Peyer's patch (tissue), 4 donors: ENCODE data around the gene KCNQ2. TPM values are rescaled to one million over a fixed set of nuclear protein-coding genes. Genes with fewer than 3 reads are reported as not detected.

Source experiments
- DNase-seq, 3 donors: peaks; one replicate each; pipeline ENCODE4 v3.0.0-alpha.2; 2017 to 2019
- H3K27ac ChIP-seq, 4 donors: fragments of 200-600 bp; sonication (generic); one replicate each; pipeline ENCODE4 v1.5.1; 2016 to 2019
- H3K27me3 ChIP-seq, 2 donors: fragments of 200-600 bp; sonication (generic); one replicate each; pipeline ENCODE4 v1.5.1; 2019
- H3K36me3 ChIP-seq, 3 donors: fragments of 200-600 bp; sonication (generic); one replicate each; pipeline ENCODE4 v1.5.1; 2016 to 2019
- H3K4me1 ChIP-seq, 4 donors: fragments of 200-600 bp; sonication (generic); one replicate each; pipeline ENCODE4 v1.5.1; 2016 to 2019
- H3K4me3 ChIP-seq, 4 donors: fragments of 200-600 bp; sonication (generic); 1 replicate in 3 of 4; 2 replicates in 1 of 4; pipeline ENCODE4 v1.5.1; 2016 to 2019; ENCODE audit warnings: mild to moderate bottlenecking in 1 of 4
- H3K9me3 ChIP-seq, 4 donors: fragments of 200-600 bp; sonication (generic); one replicate each; pipeline ENCODE4 v1.5.1; 2016 to 2019; ENCODE audit warnings: mild to moderate bottlenecking in 1 of 4
- POLR2A ChIP-seq, 2 donors: fragments of 450-650 bp; IDR thresholded peaks; one replicate each; pipeline ENCODE4 v1.5.1; 2017; ENCODE audit warnings: antibody characterized with exemption in 2 of 2, mild to moderate bottlenecking in 2 of 2, moderate library complexity in 2 of 2
- total RNA-seq, 4 donors: library from RNA; depleted of rRNA; stranded (reverse); fragments of >200 nt; gene quantifications; one replicate each; pipeline ENCODE4 v1.1.0, GENCODE V29; 2016
- TF ChIP-seq, protein P1 (sequence below), 6 experiments: fragments of 450-650 bp in 4 of 6; fragments of 200-600 bp in 2 of 6; sonication (generic) in 1 of 6; IDR thresholded peaks; one replicate each; pipeline ENCODE4 v1.5.1; 2017 to 2019; ENCODE audit warnings: antibody characterized with exemption in 6 of 6, mild to moderate bottlenecking in 3 of 6, moderate library complexity in 1 of 6

Gene KCNQ2
- total RNA-seq, 4 donors from 2014 or later: not detected

DNA sequence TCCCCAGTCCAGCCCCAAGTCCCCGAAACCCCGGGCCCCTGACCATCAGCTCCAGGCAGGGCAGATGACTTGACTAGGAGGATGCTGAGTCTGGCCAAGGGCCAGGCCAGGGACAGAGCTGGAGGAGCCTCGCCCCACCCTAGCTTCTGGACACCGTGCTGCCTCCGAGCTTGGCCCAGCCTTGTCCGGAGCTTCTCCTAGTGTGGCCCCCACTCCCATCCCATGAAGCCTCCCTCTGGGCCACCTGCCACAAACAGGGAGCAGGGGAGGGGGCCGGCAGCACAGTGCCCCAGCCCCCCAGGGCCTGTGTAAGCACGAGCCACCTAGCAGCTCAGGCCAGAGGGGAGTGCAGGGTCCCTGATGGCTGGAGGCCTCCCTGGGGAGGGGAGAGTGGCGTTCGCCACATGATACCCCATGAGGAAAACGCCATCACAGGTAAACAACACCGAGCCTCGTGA lies 21.1 kb upstream of the KCNQ2 start:
- TF ChIP-seq, protein P1, sequence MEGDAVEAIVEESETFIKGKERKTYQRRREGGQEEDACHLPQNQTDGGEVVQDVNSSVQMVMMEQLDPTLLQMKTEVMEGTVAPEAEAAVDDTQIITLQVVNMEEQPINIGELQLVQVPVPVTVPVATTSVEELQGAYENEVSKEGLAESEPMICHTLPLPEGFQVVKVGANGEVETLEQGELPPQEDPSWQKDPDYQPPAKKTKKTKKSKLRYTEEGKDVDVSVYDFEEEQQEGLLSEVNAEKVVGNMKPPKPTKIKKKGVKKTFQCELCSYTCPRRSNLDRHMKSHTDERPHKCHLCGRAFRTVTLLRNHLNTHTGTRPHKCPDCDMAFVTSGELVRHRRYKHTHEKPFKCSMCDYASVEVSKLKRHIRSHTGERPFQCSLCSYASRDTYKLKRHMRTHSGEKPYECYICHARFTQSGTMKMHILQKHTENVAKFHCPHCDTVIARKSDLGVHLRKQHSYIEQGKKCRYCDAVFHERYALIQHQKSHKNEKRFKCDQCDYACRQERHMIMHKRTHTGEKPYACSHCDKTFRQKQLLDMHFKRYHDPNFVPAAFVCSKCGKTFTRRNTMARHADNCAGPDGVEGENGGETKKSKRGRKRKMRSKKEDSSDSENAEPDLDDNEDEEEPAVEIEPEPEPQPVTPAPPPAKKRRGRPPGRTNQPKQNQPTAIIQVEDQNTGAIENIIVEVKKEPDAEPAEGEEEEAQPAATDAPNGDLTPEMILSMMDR (IDR thresholded peaks at IDR 0.05): no peak
- TF ChIP-seq POLR2A (IDR thresholded peaks at IDR 0.05): no peak
- peaks cover 0 to 25% of the 10 kb centered on the region in 2 donors for H3K27me3 ChIP-seq

DNA sequence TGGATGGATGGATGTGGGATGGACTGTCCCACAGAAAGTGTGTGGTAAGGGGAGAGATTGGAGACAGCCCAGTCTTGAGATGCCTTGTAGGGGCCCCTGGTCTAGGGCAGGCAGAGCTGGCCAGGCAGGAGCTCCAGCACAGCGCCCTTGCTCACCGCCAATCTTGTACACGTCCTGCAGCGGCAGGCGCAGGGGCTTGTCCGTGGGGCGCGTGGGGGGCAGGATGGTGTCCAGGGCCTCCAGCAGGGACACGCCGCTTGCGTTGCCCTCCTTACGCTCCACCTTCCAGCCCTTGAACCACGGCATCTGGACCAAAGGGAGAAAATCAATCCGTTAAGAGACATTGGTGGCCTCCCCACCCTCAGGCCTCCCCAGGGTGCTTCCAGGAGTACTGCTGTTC lies 20.5 kb upstream of the KCNQ2 start:
- no peak for DNase-seq
- peaks cover 0 to 23% of the 10 kb centered on the region in 2 donors for H3K27me3 ChIP-seq
- no peaks in the 10 kb centered on the region for H3K9me3 ChIP-seq
- TF ChIP-seq POLR2A (IDR thresholded peaks at IDR 0.05): no peak
- TF ChIP-seq, protein P1 (IDR thresholded peaks at IDR 0.05): no peak
- no peaks in the 10 kb centered on the region for H3K36me3 ChIP-seq
- H3K4me1 ChIP-seq: peaks cover 0 to 18% (median 7%) of the 10 kb centered on the region in 4 donors
- H3K4me3 ChIP-seq: no peak overlapping the region
- no peak overlapping the region for H3K27ac ChIP-seq

More for the DNA sequence above, 21.1 kb upstream of the KCNQ2 start:
- Histone ChIP-seq H3K9me3 (no peaks in the 10 kb centered on the region), H3K4me3 (no peak overlapping the region), H3K4me1 (peaks cover 4 to 20% (median 10%) of the 10 kb centered on the region in 4 donors), H3K36me3 (no peaks in the 10 kb centered on the region), H3K27ac (no peak overlapping the region)
- no peak for DNase-seq

DNA sequence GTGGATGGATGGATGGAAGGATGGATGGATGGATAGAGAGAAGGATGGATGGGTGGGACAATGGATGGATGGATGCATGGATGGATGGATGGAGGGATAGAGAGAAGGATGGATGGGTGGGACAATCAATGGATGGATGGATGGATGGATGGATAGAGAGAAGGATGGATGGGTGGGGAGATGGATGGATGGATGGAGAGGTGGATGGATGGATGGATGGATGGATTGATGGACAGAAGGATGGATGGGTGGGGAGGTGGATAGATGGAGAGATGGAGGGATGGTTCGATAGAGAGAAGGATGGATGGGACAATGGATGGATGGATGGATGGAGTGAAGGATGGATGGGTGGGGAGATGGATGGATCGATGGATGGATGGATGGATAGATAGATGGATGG lies 20.1 kb upstream of the KCNQ2 start:
- H3K4me1 ChIP-seq: peaks cover 0 to 17% (median 7%) of the 10 kb centered on the region in 4 donors
- no peak overlapping the region for H3K27ac ChIP-seq
- H3K27me3 ChIP-seq: peaks cover 0 to 22% of the 10 kb centered on the region in 2 donors

DNA sequence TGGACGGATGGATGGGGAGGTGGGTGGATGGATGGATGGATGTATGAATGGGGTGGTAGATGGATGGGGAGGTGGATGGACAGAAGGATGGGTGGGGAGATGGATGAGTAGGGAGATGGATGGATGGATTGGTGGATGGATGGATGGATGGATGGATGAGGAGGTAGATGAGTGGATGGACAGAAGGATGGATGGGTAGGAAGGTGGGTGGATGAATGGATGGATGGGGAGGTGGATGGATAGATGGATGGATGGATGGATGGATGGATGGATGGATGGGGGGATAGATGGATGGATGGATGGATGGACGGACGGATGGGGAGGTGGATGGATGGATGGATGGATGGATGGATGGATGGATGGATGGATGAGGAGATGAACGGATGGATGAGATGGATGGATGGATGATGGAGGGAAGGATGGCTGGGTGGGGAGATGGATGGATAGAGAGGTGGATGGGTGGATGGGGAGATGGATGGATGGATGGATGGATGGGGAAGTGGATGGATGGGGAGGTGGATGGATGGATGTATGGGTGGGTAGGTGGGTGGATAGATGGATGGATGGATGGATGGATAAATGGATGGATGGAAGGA lies 19.3 kb upstream of the KCNQ2 start:
- Histone ChIP-seq H3K27me3 (peaks cover 0 to 16% of the 10 kb centered on the region in 2 donors), H3K4me1 (peaks cover 0 to 14% (median 7%) of the 10 kb centered on the region in 4 donors)
- TF ChIP-seq, protein P1 (IDR thresholded peaks at IDR 0.05): no peak
- TF ChIP-seq POLR2A (IDR thresholded peaks at IDR 0.05): no peak

More for the DNA sequence above, 20.1 kb upstream of the KCNQ2 start:
- TF ChIP-seq, protein P1 (IDR thresholded peaks at IDR 0.05): no peak
- TF ChIP-seq POLR2A (IDR thresholded peaks at IDR 0.05): no peak
- no peak for DNase-seq
- Histone ChIP-seq H3K36me3 (no peaks in the 10 kb centered on the region), H3K9me3 (no peaks in the 10 kb centered on the region), H3K4me3 (no peak overlapping the region)

DNA sequence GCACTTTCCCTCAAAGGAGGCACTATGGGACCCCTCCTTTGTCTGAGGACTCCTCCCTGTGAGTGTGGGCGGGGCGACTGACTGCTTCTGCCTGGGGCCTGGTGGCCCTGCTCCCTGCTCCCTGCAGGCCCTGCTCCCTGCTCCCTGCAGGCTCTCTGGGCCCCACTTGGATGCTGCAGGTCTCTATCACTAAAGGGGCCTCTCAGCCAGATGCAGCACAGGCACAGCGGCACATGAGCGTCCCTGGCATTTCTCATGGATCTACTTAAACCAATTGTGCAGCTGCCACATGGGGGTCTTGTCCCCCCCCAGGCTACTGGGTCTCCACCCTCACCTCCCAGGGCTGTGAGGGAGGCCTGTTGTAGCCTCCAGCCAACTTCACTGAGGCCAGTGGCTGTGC lies 18.6 kb upstream of the KCNQ2 start:
- no peaks in the 10 kb centered on the region for H3K36me3 ChIP-seq
- DNase-seq: no peak
- H3K9me3 ChIP-seq: no peaks in the 10 kb centered on the region
- H3K4me1 ChIP-seq: peaks cover 0 to 7% (median 1%) of the 10 kb centered on the region in 4 donors
- TF ChIP-seq POLR2A (IDR thresholded peaks at IDR 0.05): no peak
- TF ChIP-seq, protein P1 (IDR thresholded peaks at IDR 0.05): no peak
- H3K4me3 ChIP-seq: no peak overlapping the region
- H3K27me3 ChIP-seq: peaks cover 0 to 12% of the 10 kb centered on the region in 2 donors
- no peak overlapping the region for H3K27ac ChIP-seq

More for the DNA sequence above, 19.3 kb upstream of the KCNQ2 start:
- no peaks in the 10 kb centered on the region for H3K9me3 ChIP-seq
- no peak overlapping the region for H3K4me3 ChIP-seq
- H3K36me3 ChIP-seq: no peaks in the 10 kb centered on the region
- DNase-seq: no peak
- no peak overlapping the region for H3K27ac ChIP-seq
